Lung (tissue), 12 donors: Measurements from ENCODE around the gene KRT17. TPM values are rescaled to one million over a fixed set of nuclear protein-coding genes. Genes with fewer than 3 reads are reported as not detected.

Source experiments
- ATAC-seq: fragments of 200-7000 bp; cut with Tn5 transposase; one replicate; pipeline ENCODE4 v1.9.1; 2020; ENCODE audit warnings: moderate number of reproducible peaks; ENCODE audit not compliant: insufficient read depth, low FRiP score
- DNase-seq, 3 donors: peaks; one replicate each; pipeline ENCODE4 v3.0.0-alpha.2; 2013 to 2017
- H3K27ac ChIP-seq, 2 donors: one replicate each; pipeline ENCODE4 v1.5.1; 2013; ENCODE audit warnings: mild to moderate bottlenecking in 2 of 2, moderate library complexity in 2 of 2, control low read depth in 1 of 2, inconsistent platforms in 1 of 2, low read depth in 1 of 2, low read length in 1 of 2
- H3K27me3 ChIP-seq, 3 donors: one replicate each; pipeline ENCODE4 v1.5.1; 2013; ENCODE audit warnings: low read length in 2 of 3; ENCODE audit not compliant: control insufficient read depth in 3 of 3, insufficient read depth in 3 of 3
- H3K36me3 ChIP-seq, 4 donors: one replicate each; pipeline ENCODE4 v1.5.1; 2013; ENCODE audit warnings: low read length in 4 of 4, mild to moderate bottlenecking in 1 of 4, moderate library complexity in 1 of 4; ENCODE audit not compliant: control insufficient read depth in 4 of 4, insufficient read depth in 4 of 4
- H3K4me1 ChIP-seq, 5 donors: one replicate each; pipeline ENCODE4 v1.5.1; 2013; ENCODE audit warnings: low read length in 5 of 5, mild to moderate bottlenecking in 2 of 5, moderate library complexity in 1 of 5; ENCODE audit not compliant: control insufficient read depth in 5 of 5, insufficient read depth in 5 of 5
- H3K4me3 ChIP-seq: one replicate; pipeline ENCODE4 v1.5.1; 2013; ENCODE audit warnings: mild to moderate bottlenecking, control low read depth, moderate library complexity
- H3K9ac ChIP-seq, 2 donors: one replicate each; pipeline ENCODE4 v1.5.1; 2013; ENCODE audit warnings: low read length in 2 of 2, control low read depth in 1 of 2; ENCODE audit not compliant: insufficient read depth in 1 of 2
- H3K9me3 ChIP-seq, 4 donors: one replicate each; pipeline ENCODE4 v1.5.1; 2013; ENCODE audit warnings: low read length in 3 of 4, mild to moderate bottlenecking in 1 of 4, moderate library complexity in 1 of 4; ENCODE audit not compliant: control insufficient read depth in 4 of 4, insufficient read depth in 3 of 4
- CTCF ChIP-seq: IDR thresholded peaks from 2 replicates; pipeline ENCODE4 v1.5.1; 2012; ENCODE audit warnings: mild to moderate bottlenecking; ENCODE audit errors: control extremely low read depth, extremely low read depth
- WGBS, 2 donors: extraction: QIAGEN DNeasy Blood & Tissue Kit; methylation state at CpG; one replicate each; pipeline ENCODE4 v1.1.7; 2013; 5-methylcytosine and 5-hydroxymethylcytosine counted together
- polyA plus RNA-seq, 2 donors: library from polyadenylated mRNA; stranded (reverse); fragments of 200-250 nt; gene quantifications; one replicate each; pipeline ENCODE4 v1.2.1, GENCODE V29; 2013
- total RNA-seq, 2 donors: library from RNA; depleted of rRNA in 1 of 2; stranded (reverse); fragments of >200 nt in 1 of 2; gene quantifications; one replicate each; pipeline ENCODE4 v1.2.1, GENCODE V29; 2014 to 2021
- donor health status: control.
- donor health status: control.
- donor health status: Bipolar disorder and iron deficiency.
- donor health status: healthy.
- donor health status: DM: yes; HTN: yes; CAD: no.

The KRT17 gene
- total and polyA plus RNA-seq, 4 donors, result 27.3 to 47.2 (median 42.6) TPM

- no peak for ATAC-seq
- Histone ChIP-seq H3K4me3 (no peak overlapping the region), H3K4me1 (peaks cover 0 to 22% (median 6%) of the 10 kb centered on the region in 5 donors), H3K36me3 (no peaks in the 10 kb centered on the region), H3K27me3 (no peaks in the 10 kb centered on the region), H3K9ac (no peak overlapping the region), H3K27ac (no peak overlapping the region), H3K9me3 (no peaks in the 10 kb centered on the region)
- 90 to 93% methylated on average over 7 of the region's 7 CpGs for WGBS, 2 donors
- peak in 1 of 3 donors; percentile 21 for DNase-seq
- TF ChIP-seq CTCF, result no peak
Observed at GRCh38 chr17:41639492-41640473, 15.4 kb upstream of the KRT17 start.

GRCh38 chr17:41638941-41639340 is 14.6 kb upstream of the KRT17 start:
- Histone ChIP-seq H3K27ac (no peak overlapping the region), H3K4me3 (no peak overlapping the region), H3K4me1 (peaks cover 0 to 30% (median 6%) of the 10 kb centered on the region in 5 donors), H3K9me3 (no peaks in the 10 kb centered on the region), H3K36me3 (no peaks in the 10 kb centered on the region), H3K9ac (no peak overlapping the region), H3K27me3 (no peaks in the 10 kb centered on the region)
- no peak for DNase-seq
- no peak for TF ChIP-seq CTCF
- ATAC-seq, result no peak
- 58 to 69% methylated on average over 5 to 6 of the region's 6 CpGs for WGBS, 2 donors

GRCh38 chr17:41638194-41638593 is 13.8 kb upstream of the KRT17 start:
- DNase-seq (no peak), ATAC-seq (no peak)
- Histone ChIP-seq H3K27me3 (no peaks in the 10 kb centered on the region), H3K4me3 (no peak overlapping the region), H3K9ac (no peak overlapping the region), H3K36me3 (no peaks in the 10 kb centered on the region), H3K27ac (no peak overlapping the region), H3K9me3 (no peaks in the 10 kb centered on the region), H3K4me1 (peaks cover 0 to 30% (median 6%) of the 10 kb centered on the region in 5 donors)
- 71 to 75% methylated on average over 5 of the region's 5 CpGs for WGBS, 2 donors
- TF ChIP-seq CTCF, result no peak
